ENCODE measurements around the gene SLC9B1.
"Not testable (repeated sequence)": the region's sequence is repeated elsewhere in the genome, so short reads cannot be mapped to it uniquely, and the experiment has no call there.

SLC9B1 gene

GRCh38 chr4:102878349-102878748, 141.2 kb downstream of the SLC9B1 start:
- DNase-seq (ENCODE audit: low spot score), result not testable (repeated sequence)

- not testable (repeated sequence) for DNase-seq (ENCODE audit: low spot score)
Measured at GRCh38 chr4:102877477-102878106, 141.9 kb downstream of the SLC9B1 start.

- peak; percentile 23 for DNase-seq (ENCODE audit: low spot score)
Measured at GRCh38 chr4:102871772-102872171, 147.7 kb downstream of the SLC9B1 start.

GRCh38 chr4:102869569-102870197, 149.8 kb downstream of the SLC9B1 start:
- DNase-seq (ENCODE audit: low spot score), result peak; percentile 23

- DNase-seq (ENCODE audit: low spot score), result peak; percentile 94
Measured at GRCh38 chr4:102868781-102869568, 150.5 kb downstream of the SLC9B1 start, which contains the start of gene CISD2. Gene CISD2, plus strand, starts transcription at chr4:102868992. Its CDS starts 93 bp downstream, at chr4:102869085.

- no peak for DNase-seq (ENCODE audit: low spot score)
Measured at GRCh38 chr4:102868153-102868780, 151.2 kb downstream of the SLC9B1 start.

- peak; percentile 77 for DNase-seq (ENCODE audit: low spot score)
Measured at GRCh38 chr4:102867278-102868152, 152.0 kb downstream of the SLC9B1 start.

GRCh38 chr4:102865327-102865726, 154.2 kb downstream of the SLC9B1 start:
- not testable (repeated sequence) for DNase-seq (ENCODE audit: low spot score)

GRCh38 chr4:102862747-102863146, 156.8 kb downstream of the SLC9B1 start:
- no peak for DNase-seq (ENCODE audit: low spot score)

- DNase-seq (ENCODE audit: low spot score), result no peak
Measured at GRCh38 chr4:102862016-102862415, 157.5 kb downstream of the SLC9B1 start.

GRCh38 chr4:102860611-102861324, 158.7 kb downstream of the SLC9B1 start:
- DNase-seq (ENCODE audit: low spot score), result no peak

- no peak for DNase-seq (ENCODE audit: low spot score)
Measured at GRCh38 chr4:102858828-102859464, 160.6 kb downstream of the SLC9B1 start.
